NCI-H446 (cell line): ENCODE data around the gene TIMM44.
A peak's percentile ranks its signal among the peaks of the same experiment; 100 is the strongest.
"Not testable (repeated sequence)": the region's sequence is repeated elsewhere in the genome, so short reads cannot be mapped to it uniquely, and the experiment has no call there.

Experiments used
- DNase-seq, 2 experiments: peaks; one replicate each; lab custom pipeline; 2025; lab: John Stamatoyannopoulos, UW

The TIMM44 gene

DNA sequence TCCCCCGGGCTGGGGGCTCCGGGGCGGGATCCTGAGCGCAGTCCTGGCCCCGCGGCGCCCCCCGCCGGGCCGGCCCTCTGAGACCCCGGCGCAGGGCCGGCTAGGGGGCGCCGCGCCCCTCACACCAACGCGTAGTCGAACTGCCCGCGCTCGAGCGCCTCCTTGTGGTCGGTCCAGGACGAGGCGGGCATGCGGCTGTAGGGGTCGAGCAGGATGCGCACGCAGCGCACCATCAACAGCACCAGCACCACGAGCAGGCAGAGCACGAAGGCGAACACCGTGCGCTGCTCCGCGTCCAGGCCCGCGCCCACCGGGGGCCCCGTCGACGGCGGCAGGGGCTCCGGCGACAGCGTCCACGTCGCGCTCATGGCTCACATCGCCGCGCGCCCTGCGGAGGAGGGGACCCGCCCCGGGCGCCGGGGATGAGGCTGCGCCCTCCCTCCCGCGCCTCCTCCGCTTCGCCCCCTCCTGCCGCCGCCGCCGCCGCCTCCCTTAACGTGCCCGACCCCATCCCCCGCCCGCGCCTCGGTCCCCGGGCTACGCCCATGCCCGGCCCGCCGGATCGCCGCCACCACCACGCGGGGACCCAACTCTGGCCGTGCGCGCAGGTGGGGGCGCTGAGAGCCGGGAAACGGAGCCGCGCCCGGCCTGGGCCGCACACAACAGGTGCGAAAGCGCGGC, 18.2 kb downstream of the TIMM44 start:
- peak; percentile 81 to 90 for DNase-seq

DNA sequence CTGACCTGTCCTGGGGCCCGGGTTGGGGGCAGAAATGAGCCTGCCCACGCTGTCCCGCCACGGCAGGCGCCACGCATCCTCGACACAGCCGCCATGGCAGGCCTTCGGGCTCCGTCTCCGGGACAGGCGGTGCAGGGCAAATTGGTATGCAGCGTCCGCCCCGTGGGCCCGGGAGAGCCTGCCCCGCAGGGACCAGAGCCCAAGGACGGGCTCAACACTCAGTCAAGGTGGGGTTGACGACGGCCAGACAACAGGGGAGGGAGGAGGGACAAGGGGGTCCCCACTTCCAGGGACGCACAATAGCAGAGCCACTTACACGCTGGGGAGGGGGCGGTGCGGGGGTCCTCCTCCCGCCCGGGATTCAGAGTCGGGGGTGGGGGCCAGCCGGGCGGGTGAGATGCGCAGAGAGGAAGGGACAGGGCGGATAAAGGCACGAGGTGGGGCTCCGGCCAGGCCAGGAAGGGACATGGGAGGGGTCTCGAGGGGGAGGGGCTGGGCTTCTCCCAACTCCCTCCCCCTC, 18.8 kb downstream of the TIMM44 start:
- DNase-seq = no peak

- no peak for DNase-seq
Observed at GRCh38 chr19:7924241-7924640, 19.2 kb downstream of the TIMM44 start.

- DNase-seq = no peak
Observed at GRCh38 chr19:7923295-7924191, 19.9 kb downstream of the TIMM44 start.

DNA sequence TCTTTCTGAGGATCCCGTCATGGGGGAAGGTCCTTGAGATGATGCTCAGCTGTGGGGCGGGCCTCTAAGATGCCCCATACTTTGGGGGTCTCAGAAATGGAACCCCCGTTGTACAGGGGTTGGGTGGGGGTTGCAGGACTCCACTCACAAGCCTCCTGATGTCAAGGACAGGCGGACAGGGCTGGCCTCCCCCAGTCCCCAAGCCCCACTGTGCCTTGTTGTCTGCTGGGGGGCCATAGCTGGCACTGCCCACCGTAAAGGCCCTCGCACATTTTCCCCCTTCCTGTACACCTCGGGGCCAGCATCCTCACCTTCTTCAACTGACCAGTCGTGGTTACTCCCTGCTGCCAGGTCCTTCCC, 20.6 kb downstream of the TIMM44 start:
- DNase-seq = no peak

DNA sequence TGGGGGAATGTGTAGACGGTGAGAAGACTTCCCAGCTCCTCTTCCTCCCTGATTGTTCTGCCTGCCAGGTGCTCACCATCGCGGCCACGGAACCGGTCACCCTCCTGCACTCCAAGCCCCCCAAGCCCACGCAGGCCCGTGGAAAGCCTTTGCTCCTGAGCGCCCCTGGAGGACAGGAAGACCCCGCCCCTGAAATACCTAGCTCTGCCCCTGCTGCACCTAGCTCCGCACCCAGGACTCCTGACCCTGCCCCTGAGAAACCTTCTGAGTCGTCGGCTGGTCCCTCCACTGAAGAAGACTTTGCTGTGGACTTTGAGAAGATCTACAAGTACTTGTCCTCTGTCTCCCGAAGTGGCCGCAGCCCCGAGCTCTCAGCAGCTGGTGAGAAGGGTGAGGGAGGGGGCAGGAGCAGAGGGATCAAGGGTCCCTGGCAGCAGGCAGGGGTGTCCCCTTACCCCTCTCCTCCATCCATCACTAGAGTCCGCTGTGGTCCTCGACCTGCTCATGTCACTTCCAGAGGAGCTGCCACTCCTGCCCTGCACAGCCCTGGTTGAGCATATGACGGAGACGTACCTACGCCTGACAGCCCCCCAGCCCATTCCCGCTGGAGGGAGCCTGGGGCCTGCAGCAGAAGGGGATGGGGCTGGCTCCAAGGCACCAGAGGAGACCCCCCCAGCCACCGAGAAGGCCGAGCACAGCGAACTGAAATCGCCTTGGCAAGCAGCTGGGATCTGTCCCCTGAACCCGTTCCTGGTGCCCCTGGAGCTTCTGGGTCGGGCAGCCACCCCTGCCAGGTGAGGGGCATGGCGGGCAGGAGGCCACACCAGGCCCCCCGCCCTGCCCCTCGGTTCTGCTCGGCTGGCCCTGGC, 21.3 kb downstream of the TIMM44 start:
- DNase-seq = no peak

- no peak for DNase-seq
Observed at GRCh38 chr19:7921302-7921966, 22.0 kb downstream of the TIMM44 start.

DNA sequence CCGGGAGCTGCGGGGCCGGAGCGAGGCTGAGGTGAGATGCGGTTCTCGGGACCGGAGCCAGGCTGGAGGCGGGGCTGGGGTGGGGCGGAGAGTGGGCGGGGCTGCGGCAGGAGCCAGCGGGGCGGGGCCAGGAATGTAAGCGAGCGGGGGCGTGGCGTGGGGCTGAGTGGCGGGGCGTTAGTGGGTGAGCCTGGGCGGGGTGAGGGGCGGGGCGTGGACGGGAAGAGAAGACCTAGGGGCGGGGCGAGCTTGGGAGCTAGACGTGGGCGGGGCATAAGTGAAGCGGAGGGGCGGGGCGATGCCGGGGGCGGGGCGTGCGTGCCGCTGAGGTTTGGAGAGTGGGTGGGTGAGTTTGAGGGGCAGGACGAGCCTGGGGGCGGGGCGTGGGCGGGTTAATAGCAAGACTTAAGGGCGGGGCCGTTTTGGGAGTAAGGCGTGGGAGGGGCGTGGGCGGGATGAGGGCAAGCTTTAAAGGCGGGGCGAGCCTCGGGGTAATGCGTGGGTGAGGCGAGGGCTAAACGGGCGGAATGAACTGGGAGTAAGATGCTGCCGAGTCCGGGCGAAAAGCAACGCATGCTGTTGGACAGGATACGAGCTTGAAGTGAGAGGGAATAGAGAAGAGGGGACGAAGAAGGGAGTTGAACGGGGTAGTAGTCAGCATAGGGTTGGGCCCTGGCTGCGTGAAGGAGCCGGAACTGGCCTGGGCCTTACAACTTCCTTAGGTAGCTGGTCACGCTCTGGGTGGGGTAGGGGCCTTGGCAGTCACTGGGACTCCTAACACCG, 22.8 kb downstream of the TIMM44 start:
- peak; percentile 96 to 99 for DNase-seq

- DNase-seq = peak; percentile 94 to 98
Observed at GRCh38 chr19:7919610-7920518, 23.6 kb downstream of the TIMM44 start, which contains the start of gene SNAPC2. Gene SNAPC2 (plus strand): TSS chr19:7920338. CDS start chr19:7920367, 29 bp downstream.

- no peak for DNase-seq
Observed at GRCh38 chr19:7918615-7919421, 24.6 kb downstream of the TIMM44 start.

- not testable (repeated sequence) for DNase-seq
Observed at GRCh38 chr19:7918062-7918614, 25.3 kb downstream of the TIMM44 start.

DNA sequence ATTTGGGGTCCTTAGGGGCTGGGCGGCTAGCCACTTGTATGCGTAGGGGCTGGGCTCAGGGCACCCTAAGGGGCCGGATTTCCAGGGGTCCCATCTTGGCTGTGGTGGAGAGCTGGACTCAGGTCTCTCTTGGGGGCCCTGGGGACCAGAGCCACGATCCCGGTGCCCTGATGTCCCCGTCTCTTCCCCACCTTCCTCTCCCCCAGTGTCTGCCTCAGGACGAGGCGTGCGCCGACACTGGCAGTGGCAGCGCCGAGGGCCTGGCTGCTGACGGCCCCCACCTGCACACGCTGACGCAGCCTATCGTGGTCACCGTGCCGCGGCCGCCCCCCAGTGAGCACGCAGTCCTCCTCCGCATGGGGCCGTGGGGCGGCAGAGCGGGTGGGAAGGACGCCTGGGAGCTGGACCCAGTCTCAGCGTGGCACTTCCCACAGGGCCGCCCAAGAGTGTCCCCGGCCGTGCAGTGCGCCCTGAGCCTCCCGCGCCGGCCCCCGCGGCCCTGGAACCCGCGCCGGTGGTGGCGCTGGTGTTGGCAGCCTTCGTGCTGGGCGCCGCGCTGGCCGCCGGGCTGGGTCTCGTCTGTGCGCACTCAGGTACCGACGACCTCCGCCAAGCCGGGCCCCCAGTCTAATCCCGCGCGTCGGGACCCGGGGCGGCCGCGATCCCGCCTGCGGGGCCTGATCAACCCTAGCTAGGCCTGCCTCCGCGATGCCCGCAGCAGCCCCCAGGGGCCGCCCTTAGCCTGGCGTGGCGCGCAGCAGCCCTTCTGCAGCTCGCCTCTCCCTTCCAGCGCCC, 26.0 kb downstream of the TIMM44 start:
- DNase-seq = no peak

GRCh38 chr19:7916955-7917266, 26.6 kb downstream of the TIMM44 start:
- no peak for DNase-seq

DNA sequence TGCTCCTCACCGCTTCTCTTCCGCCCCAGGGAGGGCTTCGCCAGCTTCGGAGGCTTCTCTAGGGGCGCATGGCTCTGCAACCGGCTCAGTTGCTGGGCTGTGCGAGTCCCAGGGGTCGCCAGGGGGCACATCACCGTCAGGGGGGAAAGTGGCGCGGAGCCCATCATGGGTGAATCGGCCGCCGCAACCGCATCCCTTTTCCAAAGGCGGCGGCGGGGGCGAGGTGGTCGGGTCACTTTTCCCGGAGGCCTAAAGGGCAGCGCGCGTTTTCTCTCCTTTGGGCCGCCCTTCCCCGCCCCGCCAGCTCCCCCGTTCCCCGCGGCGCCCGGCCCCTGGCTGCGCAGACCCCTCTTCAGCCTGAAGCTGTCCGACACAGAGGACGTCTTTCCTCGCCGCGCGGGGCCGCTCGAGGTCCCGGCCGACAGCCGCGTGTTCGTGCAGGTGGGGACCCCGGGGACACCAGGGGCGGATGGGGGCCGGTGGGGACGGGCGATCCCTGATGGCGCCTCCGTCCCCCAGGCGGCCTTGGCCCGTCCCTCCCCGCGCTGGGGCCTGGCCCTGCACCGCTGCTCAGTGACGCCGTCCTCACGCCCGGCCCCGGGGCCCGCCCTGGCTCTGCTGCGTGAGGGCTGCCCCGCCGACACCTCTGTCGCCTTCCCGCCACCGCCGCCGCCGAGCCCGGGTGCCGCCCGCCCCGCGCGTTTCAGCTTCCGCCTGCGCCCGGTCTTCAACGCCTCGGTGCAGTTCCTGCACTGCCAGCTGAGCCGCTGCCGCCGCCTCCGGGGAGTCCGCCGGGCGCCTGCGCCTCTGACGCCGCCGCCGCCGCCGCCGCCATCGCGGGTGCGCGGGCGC, 27.1 kb downstream of the TIMM44 start:
- DNase-seq = peak in 1 of 2 experiments; percentile 32

DNA sequence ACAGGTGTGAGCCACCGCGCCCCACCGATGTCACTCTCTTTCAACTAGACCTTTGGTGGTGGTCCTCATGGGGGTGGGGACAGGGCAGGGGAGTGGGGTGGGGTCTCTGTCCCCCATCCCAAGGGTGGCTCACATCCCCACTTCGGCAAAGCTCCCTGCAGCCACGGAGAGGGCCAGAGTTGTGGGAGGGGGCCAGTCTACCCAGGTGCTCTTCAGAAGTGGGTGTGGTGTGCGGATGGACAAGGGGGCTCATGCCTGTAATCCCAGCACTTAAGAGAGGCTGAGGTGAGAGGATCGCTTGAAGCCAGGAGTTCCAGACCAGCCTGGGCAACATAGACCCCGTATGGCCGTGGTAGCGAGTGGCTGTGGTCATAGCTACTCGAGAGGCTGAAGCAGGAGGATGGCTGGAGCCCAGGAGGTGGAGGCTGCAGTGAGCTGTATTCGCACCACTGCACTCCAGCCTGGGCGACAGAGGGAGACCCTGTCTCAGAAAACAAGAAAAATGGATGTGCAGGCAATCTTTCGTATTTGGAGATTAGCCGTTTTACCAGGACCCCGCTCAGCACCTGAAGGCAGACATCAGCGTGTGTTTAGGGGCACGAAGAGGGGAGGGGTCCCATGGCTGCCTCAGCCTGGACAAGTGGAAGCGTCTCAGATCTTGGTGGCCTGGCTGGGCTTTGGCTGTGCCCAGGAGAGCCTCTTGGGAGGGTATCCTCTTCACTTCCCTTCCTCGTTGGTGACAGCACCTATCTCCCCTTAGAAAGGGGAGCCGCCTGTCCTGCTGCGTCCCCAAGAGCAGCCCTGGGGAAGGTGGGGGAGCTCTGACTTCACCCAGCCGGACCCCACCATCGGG, 28.0 kb downstream of the TIMM44 start:
- DNase-seq = no peak

GRCh38 chr19:7914598-7915045, 28.8 kb downstream of the TIMM44 start, which contains the start of gene TGFBR3L:
Gene TGFBR3L (plus strand): TSS chr19:7914830.
- no peak for DNase-seq
